ENCODE results near the gene EXOC6B.
A peak's percentile ranks its signal among the peaks of the same experiment; 100 is the strongest.
"Not testable (repeated sequence)": the region's sequence is repeated elsewhere in the genome, so short reads cannot be mapped to it uniquely, and the experiment has no call there.

The EXOC6B gene

GRCh38 chr2:72602711-72603110, 223.1 kb downstream of the EXOC6B start:
- no peak for DNase-seq

GRCh38 chr2:72602095-72602494, 223.7 kb downstream of the EXOC6B start:
- DNase-seq, result no peak

- DNase-seq, result not testable (repeated sequence)
Measured at GRCh38 chr2:72583836-72584235, 242.0 kb downstream of the EXOC6B start.

GRCh38 chr2:72583376-72583775, 242.5 kb downstream of the EXOC6B start:
- DNase-seq, result no peak

GRCh38 chr2:72581560-72582181, 244.2 kb downstream of the EXOC6B start:
- DNase-seq, result no peak

GRCh38 chr2:72579591-72580180, 246.1 kb downstream of the EXOC6B start:
- DNase-seq, result peak; percentile 4 to 31

- no peak for DNase-seq
Measured at GRCh38 chr2:72576861-72577260, 249.0 kb downstream of the EXOC6B start.

GRCh38 chr2:72576459-72576858, 249.4 kb downstream of the EXOC6B start:
- no peak for DNase-seq

- no peak for DNase-seq
Measured at GRCh38 chr2:72574886-72575285, 250.9 kb downstream of the EXOC6B start.

GRCh38 chr2:72573232-72573631, 252.6 kb downstream of the EXOC6B start:
- DNase-seq, result no peak

GRCh38 chr2:72572501-72572900, 253.3 kb downstream of the EXOC6B start:
- DNase-seq, result no peak

- DNase-seq, result no peak
Measured at GRCh38 chr2:72570413-72570812, 255.4 kb downstream of the EXOC6B start.

- DNase-seq, result no peak
Measured at GRCh38 chr2:72562451-72563153, 263.2 kb downstream of the EXOC6B start.

GRCh38 chr2:72561621-72562318, 264.1 kb downstream of the EXOC6B start:
- no peak for DNase-seq

- DNase-seq, result no peak
Measured at GRCh38 chr2:72555943-72556342, 269.9 kb downstream of the EXOC6B start.

- DNase-seq, result not testable (repeated sequence)
Measured at GRCh38 chr2:72555363-72555762, 270.5 kb downstream of the EXOC6B start.

GRCh38 chr2:72554910-72555309, 270.9 kb downstream of the EXOC6B start:
- DNase-seq, result not testable (repeated sequence)

GRCh38 chr2:72554381-72554780, 271.5 kb downstream of the EXOC6B start:
- no peak for DNase-seq

GRCh38 chr2:72548081-72548764, 277.6 kb downstream of the EXOC6B start:
- DNase-seq, result no peak

GRCh38 chr2:72545790-72546189, 280.0 kb downstream of the EXOC6B start:
- no peak for DNase-seq

- no peak for DNase-seq
Measured at GRCh38 chr2:72544554-72544953, 281.3 kb downstream of the EXOC6B start.

- no peak for DNase-seq
Measured at GRCh38 chr2:72543497-72544216, 282.2 kb downstream of the EXOC6B start.

Data from NCI-H524 (cell line).